ENCODE data around the gene EFEMP2.
A peak's percentile ranks its signal among the peaks of the same experiment; 100 is the strongest.

- peak; percentile 99 for TF ChIP-seq CTCF (conservative IDR thresholded peaks at IDR 0.05; ENCODE audit: low read depth, low read length)
- TF ChIP-seq EZH2 (IDR thresholded peaks at IDR 0.05; ENCODE audit: borderline replicate concordance, low read depth, low read length, poor library complexity, severe bottlenecking) = no peak
Observed at GRCh38 chr11:65860278-65861164, 12.1 kb downstream of the EFEMP2 start, which contains the start of gene MUS81.

Data from A673 (cell line).